Measurements from ENCODE around the gene FGF18.
"Not testable (repeated sequence)": the region's sequence is repeated elsewhere in the genome, so short reads cannot be mapped to it uniquely, and the experiment has no call there.

Gene FGF18

GRCh38 chr5:171476701-171477100 is 57.3 kb downstream of the FGF18 start:
- DNase-seq = no peak

GRCh38 chr5:171477101-171477500 is 57.7 kb downstream of the FGF18 start:
- DNase-seq = no peak

GRCh38 chr5:171477666-171478065 is 58.2 kb downstream of the FGF18 start:
- DNase-seq = no peak

- no peak for DNase-seq
These were observed 59.7 kb downstream of the FGF18 start for GRCh38 chr5:171478946-171479775.

DNA sequence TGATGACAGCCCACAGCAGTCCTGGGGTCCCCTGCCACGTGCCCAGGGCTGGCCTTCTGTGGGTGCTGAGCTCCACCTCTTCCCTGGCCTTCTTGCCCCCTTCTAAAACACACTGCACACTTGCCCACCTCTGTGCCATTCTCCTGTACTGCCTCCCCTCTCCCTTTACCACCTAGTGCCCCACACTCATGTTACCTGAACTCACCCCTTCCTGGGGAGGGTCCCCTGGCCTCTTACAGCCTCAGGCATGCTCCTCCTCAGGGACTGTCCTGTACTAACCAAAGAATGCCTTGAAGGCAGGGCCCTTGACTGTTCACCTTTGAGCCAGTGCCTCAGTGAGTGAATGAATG is 60.3 kb downstream of the FGF18 start:
- no peak for DNase-seq

DNA sequence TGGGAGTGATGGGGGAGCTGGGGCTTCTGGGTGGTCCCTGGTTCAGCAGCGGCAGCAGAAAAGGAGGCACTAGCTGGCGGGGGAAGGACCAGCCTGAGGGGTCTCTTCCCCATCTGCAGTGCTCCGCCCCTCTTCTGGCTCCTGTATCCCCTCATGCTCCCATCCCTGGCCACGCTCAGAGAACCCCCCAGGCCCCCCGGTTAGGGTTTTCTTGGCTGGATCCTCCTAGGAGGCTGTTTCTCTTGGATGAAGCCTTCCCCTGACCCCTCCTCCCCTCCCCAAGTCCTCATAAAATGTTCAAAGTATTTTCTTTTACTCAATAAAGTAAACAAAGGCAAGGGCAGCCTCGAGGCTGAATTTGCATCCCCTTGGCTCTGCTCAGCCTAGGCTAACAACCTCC is 60.8 kb downstream of the FGF18 start:
- DNase-seq = no peak

- DNase-seq = no peak
These were observed 62.4 kb downstream of the FGF18 start for GRCh38 chr5:171481571-171482433.

GRCh38 chr5:171482434-171482730 is 62.9 kb downstream of the FGF18 start:
- DNase-seq = no peak

DNA sequence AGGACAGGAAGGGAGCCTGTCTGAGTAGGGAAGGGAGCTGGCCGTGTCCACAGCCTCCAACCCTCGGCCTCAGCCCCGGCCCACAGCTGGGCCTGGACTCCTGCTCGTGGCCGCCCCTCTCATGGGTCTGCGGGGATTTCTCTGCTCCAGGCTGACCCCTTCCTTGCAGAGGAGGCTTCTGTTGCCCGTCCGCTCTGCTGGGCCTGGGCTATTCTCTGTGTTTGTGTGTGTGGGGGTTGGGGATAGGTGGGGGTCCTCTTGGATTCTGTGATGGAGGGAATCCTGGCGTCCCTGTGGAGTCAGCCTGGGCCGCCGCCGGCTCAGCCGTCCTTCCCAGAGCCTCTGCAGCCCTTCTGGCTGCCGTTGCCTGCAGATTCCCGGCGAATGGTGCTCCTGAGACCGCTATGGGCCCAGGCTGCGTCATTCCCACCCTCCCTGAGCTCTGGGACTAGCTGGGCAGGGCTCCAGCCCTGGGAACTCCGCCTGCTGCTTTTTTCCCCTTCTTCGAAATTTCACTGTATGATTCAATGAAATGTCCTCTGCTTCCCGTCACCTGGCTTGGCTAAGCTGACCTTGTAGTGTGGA is 64.2 kb downstream of the FGF18 start:
- no peak for DNase-seq

GRCh38 chr5:171484460-171484899 is 65.0 kb downstream of the FGF18 start:
- peak; percentile 2 for DNase-seq

DNA sequence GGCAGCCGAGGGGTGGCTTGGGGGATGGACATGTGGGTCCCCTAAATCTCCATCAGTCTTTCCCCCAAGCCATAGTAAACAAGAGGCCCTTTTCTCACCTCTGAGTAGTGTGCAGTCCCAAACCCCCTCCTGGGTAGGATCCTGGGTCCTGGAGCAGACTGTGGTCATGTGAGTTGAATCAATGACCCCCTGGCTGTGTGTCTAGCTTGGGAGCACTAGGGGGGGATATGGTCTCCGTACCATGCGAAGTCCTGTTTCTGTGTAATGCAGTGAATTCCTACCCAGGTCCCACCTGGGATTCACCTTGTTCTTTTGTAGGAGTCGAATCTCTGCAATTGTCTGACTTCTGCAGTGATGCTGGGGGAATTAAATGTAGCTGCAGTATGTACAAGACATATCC is 66.2 kb downstream of the FGF18 start:
- no peak for DNase-seq

DNA sequence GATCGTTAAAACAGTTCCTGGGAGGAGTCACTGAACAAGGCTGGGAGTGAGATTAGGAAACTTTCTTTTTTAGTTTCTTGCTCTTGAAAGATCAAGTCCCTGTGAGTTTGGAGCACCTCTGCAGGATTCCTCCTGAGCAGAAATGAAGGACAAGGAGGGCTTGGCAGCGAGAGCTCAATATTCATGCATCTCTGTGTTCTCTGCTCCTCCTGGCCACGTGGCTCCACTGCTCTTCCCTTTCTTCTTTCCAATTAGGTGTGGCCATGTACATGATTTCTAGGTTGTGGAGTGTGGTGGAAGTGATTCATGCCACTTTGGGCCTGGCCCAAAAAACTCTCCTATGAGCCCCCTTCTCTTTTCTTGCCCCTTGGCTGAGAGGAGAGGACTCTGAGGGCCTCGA is 67.2 kb downstream of the FGF18 start:
- DNase-seq = no peak

- DNase-seq = no peak
These were observed 69.4 kb downstream of the FGF18 start for GRCh38 chr5:171488876-171489275.

GRCh38 chr5:171492781-171493180 is 73.3 kb downstream of the FGF18 start:
- no peak for DNase-seq

DNA sequence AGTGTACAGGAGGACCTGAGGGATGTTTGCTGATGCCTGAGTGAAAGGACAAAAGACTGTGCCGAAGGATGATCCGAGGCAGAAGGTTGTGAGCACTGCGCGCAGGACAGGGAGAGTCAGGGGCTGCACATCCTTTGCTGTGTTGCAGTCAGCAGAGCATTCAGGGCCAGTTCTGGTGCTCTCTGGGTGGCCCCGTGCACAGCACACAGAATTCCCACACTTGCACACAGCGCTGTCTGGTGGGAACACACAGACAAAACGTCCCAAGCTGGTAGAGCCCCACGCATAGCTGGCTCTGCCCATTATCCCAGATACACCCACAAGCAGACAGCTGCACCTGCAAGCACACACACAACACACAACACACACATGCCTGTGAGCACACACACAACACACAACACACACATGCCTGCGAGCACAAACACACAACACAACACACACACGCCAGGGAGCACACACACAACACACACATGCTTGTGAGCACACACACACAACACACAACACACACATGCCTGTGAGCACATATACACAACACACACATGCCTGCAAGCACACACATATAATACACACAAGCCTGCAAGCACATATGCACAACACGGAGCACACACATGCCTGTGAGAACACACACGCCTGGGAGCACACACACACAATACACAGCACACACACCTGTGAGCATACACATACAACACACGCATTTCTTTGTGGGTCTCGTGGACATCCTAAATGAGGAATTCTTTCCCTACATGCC is 74.4 kb downstream of the FGF18 start:
- DNase-seq = peak; percentile 45

DNA sequence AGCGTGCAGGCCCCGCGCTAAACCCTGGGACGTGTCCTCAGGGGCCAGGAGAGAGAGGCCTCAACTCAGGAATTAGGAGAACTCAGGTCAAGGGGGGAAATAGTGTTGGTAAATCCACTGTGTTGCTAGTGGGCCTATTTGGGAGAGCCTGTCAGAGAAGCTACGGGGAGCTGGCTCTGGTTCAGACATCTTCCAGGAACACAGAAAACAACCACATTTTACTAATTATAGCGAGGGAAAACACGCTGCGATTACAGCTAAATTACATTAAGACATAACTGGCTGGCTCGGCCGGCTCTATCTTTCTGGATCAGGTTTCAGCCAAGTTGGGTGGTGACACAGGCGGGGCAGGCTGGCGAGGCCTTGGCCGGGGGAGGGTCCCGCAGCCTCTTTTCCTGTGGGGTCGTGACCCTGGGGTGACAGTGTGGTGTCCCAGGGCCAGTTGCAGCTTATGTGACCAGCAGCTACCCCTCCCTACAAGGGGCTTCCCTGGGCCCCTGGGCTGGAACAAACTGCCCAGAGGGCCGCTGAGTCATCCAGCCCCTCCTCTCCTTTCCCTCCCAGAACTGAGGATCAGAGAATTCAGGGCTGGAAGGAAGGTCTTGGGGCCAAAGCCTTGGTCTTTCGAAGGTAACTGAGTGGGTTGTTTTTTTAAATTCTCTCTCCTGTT is 75.1 kb downstream of the FGF18 start:
- peak; percentile 13 for DNase-seq

DNA sequence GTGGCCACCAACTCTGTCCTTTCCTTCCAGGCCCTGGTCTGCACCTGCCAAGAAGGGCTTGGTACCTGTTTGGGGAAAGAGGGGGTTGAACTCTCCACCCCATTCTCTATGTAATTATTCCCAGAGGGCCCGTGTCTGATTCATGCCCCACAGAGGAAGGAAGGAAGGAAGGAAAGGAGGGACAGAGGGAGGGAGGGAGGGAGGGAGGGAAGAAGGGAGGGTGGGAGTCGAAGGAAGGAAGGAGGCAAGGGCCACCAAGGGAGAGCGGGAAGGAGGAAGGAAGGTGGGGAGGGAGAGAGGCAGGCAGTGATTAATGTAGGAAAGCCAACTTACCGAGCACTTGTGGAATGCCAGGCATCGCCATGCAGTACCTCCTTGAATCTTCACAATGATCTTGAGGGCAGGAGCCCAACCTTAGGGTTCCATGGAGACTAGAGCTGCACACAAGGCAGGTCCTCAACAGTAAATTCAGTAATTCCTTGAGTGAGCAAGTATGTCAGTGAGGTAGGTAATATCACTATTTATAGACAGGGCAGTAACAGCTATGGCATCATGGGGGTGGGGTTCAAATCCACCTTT is 75.8 kb downstream of the FGF18 start:
- no peak for DNase-seq

DNA sequence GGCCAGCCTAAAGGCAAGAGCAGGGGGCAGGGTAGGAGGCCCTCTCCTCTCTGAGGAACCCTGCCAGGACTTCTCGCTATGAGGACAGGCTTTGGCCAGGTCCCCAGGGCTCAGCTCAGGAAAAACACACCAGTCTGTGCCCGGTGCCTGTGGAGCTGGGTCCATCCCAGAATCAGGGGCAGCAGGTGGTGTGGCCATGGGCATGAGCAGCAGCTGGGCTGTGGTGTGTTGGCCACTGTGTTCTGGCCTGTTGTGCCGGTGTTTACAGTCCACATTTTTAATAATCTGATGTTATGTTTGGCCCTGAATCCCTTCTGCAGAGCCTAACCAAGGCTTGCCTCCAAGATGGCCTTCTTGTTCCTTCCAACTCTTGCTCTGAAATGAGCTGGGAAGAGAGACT is 77.0 kb downstream of the FGF18 start:
- DNase-seq = no peak

DNA sequence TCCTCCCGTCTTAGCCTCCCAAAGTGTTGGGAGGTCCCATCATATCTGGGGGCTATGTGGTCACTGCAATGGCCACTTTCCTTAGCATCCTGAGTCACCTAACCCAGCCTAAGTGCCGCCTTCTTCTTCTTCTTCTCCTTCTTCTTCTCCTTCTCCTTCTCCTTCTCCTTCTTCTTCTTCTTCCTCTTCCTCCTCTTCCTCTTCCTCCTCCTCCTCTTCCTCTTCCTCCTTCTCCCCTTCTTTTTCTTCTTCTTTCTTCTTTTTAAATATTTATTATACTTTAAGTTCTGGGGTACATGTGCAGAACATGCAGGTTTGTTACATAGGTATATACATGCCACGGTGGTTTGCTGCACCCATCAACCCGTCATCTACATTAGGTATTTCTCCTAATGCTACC is 78.0 kb downstream of the FGF18 start:
- DNase-seq = not testable (repeated sequence)

GRCh38 chr5:171498166-171498565 is 78.7 kb downstream of the FGF18 start:
- no peak for DNase-seq

DNA sequence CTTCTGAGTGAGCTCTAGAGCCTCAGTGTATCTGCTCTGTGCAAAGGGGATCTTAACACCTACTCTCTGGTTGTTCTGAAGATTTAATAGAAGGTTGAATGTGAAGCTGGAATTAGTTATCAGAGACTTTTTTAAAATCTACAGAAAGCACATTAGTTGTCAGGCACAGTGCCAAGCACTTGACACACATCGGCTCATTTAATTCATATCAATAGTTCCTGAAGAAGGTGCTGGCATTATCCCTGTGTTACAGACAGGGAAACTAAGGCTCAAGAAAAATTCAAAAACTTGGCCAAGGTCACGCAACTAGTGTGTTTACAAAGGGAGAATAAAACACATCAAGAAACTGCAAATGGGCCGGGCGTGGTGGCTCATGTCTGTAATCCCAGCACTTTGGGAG is 80.2 kb downstream of the FGF18 start:
- no peak for DNase-seq

- DNase-seq = no peak
These were observed 86.1 kb downstream of the FGF18 start for GRCh38 chr5:171505473-171506043.

All from NCI-H1694 treated with DMSO at 0.1 percent for 48 hours (cell line).